GM19035 (cell line): ENCODE results near the gene LPAR1.

Experiments
- ATAC-seq: cut with Tn5 transposase; IDR thresholded peaks from one replicate; pipeline ENCODE4 v1.9.1; 2021; ENCODE audit not compliant: unreplicated experiment

LPAR1 gene

GRCh38 chr9:110967196-110967595, 71.1 kb downstream of the LPAR1 start:
- ATAC-seq = no peak

- no peak for ATAC-seq
Measured at GRCh38 chr9:110960288-110960687, 78.0 kb downstream of the LPAR1 start.

GRCh38 chr9:110958847-110959246, 79.4 kb downstream of the LPAR1 start:
- ATAC-seq = no peak

- no peak for ATAC-seq
Measured at GRCh38 chr9:110954822-110955291, 83.4 kb downstream of the LPAR1 start.

GRCh38 chr9:110952540-110952859, 85.8 kb downstream of the LPAR1 start:
- ATAC-seq = no peak

GRCh38 chr9:110951805-110952539, 86.3 kb downstream of the LPAR1 start:
- ATAC-seq = no peak

GRCh38 chr9:110950041-110950645, 88.1 kb downstream of the LPAR1 start:
- ATAC-seq = no peak

GRCh38 chr9:110949081-110949480, 89.2 kb downstream of the LPAR1 start:
- ATAC-seq = no peak

- ATAC-seq = no peak
Measured at GRCh38 chr9:110947491-110948044, 90.7 kb downstream of the LPAR1 start.

GRCh38 chr9:110942522-110942921, 95.7 kb downstream of the LPAR1 start:
- no peak for ATAC-seq

- no peak for ATAC-seq
Measured at GRCh38 chr9:110940951-110941557, 97.2 kb downstream of the LPAR1 start.

GRCh38 chr9:110939573-110939972, 98.7 kb downstream of the LPAR1 start:
- ATAC-seq = no peak

GRCh38 chr9:110939047-110939446, 99.2 kb downstream of the LPAR1 start:
- ATAC-seq = no peak

GRCh38 chr9:110938242-110938641, 100.0 kb downstream of the LPAR1 start:
- no peak for ATAC-seq

- ATAC-seq = no peak
Measured at GRCh38 chr9:110936719-110937452, 101.4 kb downstream of the LPAR1 start.

GRCh38 chr9:110936237-110936636, 102.0 kb downstream of the LPAR1 start:
- no peak for ATAC-seq

GRCh38 chr9:110935829-110936228, 102.4 kb downstream of the LPAR1 start:
- ATAC-seq = no peak

GRCh38 chr9:110933350-110934001, 104.8 kb downstream of the LPAR1 start:
- ATAC-seq = peak; percentile 64

GRCh38 chr9:110932863-110933262, 105.4 kb downstream of the LPAR1 start:
- no peak for ATAC-seq

- no peak for ATAC-seq
Measured at GRCh38 chr9:110928599-110928998, 109.7 kb downstream of the LPAR1 start.
